GM23338 (cell line): Measurements from ENCODE around the gene IFI44L. TPM values are rescaled to one million over a fixed set of nuclear protein-coding genes. Genes with fewer than 3 reads are reported as not detected.

Experiments used
- ATAC-seq: fragments of 200-7000 bp; cut with Tn5 transposase; 3 replicates; pipeline ENCODE4 v1.9.1; 2020
- DNase-seq: peaks from one replicate; pipeline ENCODE4 v3.0.0-alpha.2; 2015; ENCODE audit warnings: low spot score
- H2AFZ ChIP-seq: fragments of 200-600 bp; sonication (generic); 2 replicates; pipeline ENCODE4 v1.8.0; 2016; ENCODE audit warnings: antibody characterized with exemption, mild to moderate bottlenecking, moderate library complexity
- H3F3A ChIP-seq: fragments of 200-600 bp; sonication (generic); replicated peaks from 2 replicates; pipeline ENCODE4 v1.8.0; 2017; ENCODE audit warnings: antibody characterized with exemption, mixed run types, low read depth
- H3K27ac ChIP-seq: fragments of 200-600 bp; sonication (generic); 2 replicates; pipeline ENCODE4 v1.6.1; 2016; ENCODE audit warnings: low read depth
- H3K27me3 ChIP-seq: fragments of 200-600 bp; sonication (generic); 2 replicates; pipeline ENCODE4 v1.8.0; 2016; ENCODE audit warnings: mild to moderate bottlenecking, mixed run types, moderate library complexity; ENCODE audit not compliant: insufficient read depth
- H3K36me3 ChIP-seq: fragments of 200-600 bp; sonication (generic); 2 replicates; pipeline ENCODE4 v1.8.0; 2016; ENCODE audit warnings: mild to moderate bottlenecking; ENCODE audit not compliant: insufficient read depth
- H3K4me1 ChIP-seq: fragments of 200-600 bp; sonication (generic); 2 replicates; pipeline ENCODE4 v1.8.0; 2016; ENCODE audit warnings: mild to moderate bottlenecking, moderate library complexity; ENCODE audit not compliant: insufficient read depth
- H3K4me2 ChIP-seq: fragments of 200-600 bp; sonication (generic); 2 replicates; pipeline ENCODE4 v1.7.1; 2017; ENCODE audit warnings: mixed run types
- H3K4me3 ChIP-seq: fragments of 200-600 bp; sonication (generic); 2 replicates; pipeline ENCODE4 v1.6.1; 2016; ENCODE audit warnings: mixed run types
- H3K79me2 ChIP-seq: fragments of 200-600 bp; sonication (generic); replicated peaks from 2 replicates; pipeline ENCODE4 v1.8.0; 2017; ENCODE audit warnings: mild to moderate bottlenecking; ENCODE audit not compliant: insufficient read depth
- H3K9me2 ChIP-seq: fragments of 200-600 bp; sonication (generic); 2 replicates; pipeline ENCODE4 v1.8.0; 2017; ENCODE audit not compliant: insufficient read depth
- H4K20me1 ChIP-seq: fragments of 200-600 bp; sonication (generic); replicated peaks from 2 replicates; pipeline ENCODE4 v1.8.0; 2017; ENCODE audit warnings: mild to moderate bottlenecking; ENCODE audit not compliant: insufficient read depth
- H3K27ac Mint-ChIP-seq: 2 replicates; pipeline ENCODE4 v1.8.0; 2020; ENCODE audit warnings: inconsistent platforms, mild to moderate bottlenecking, moderate library complexity, mixed read lengths
- H3K27me3 Mint-ChIP-seq: 3 replicates; pipeline ENCODE4 v1.8.0; 2022; ENCODE audit warnings: low read depth, mild to moderate bottlenecking, moderate library complexity, mixed read lengths, inconsistent platforms; ENCODE audit not compliant: insufficient read depth, poor library complexity
- H3K36me3 Mint-ChIP-seq: 3 replicates; pipeline ENCODE4 v1.8.0; 2021; ENCODE audit warnings: low read depth, mild to moderate bottlenecking, inconsistent platforms, moderate library complexity, mixed read lengths
- H3K4me1 Mint-ChIP-seq: 3 replicates; pipeline ENCODE4 v1.8.0; 2020; ENCODE audit warnings: mild to moderate bottlenecking, inconsistent platforms, mixed read lengths
- H3K4me3 Mint-ChIP-seq: 3 replicates; pipeline ENCODE4 v1.8.0; 2021; ENCODE audit warnings: moderate library complexity, mild to moderate bottlenecking, inconsistent platforms, mixed read lengths
- H3K9me3 Mint-ChIP-seq: 3 replicates; pipeline ENCODE4 v1.8.0; 2020; ENCODE audit warnings: moderate library complexity, mild to moderate bottlenecking, inconsistent platforms, mixed read lengths
- CREB1 ChIP-seq: fragments of 250-450 bp; sonication (Bioruptor Pico); IDR thresholded peaks from 2 replicates; pipeline ENCODE4 v1.5.0; 2020; ENCODE audit warnings: low read depth, mild to moderate bottlenecking, moderate library complexity
- CTCF ChIP-seq, 2 experiments: fragments of 200-600 bp in 1 of 2; sonication (generic) in 1 of 2; conservative IDR thresholded peaks; 2 replicates each; pipeline versions ENCODE4 v1.5.1 to v1.6.1; 2016 to 2017; ENCODE audit warnings: antibody characterized with exemption in 2 of 2, low read depth in 2 of 2, mild to moderate bottlenecking in 2 of 2, moderate library complexity in 1 of 2
- ETS1 ChIP-seq: IDR thresholded peaks from 2 replicates; pipeline ENCODE4 v1.6.1; 2016; ENCODE audit warnings: antibody characterized with exemption
- EZH2 ChIP-seq: fragments of 200-600 bp; sonication (generic); IDR thresholded peaks from one replicate; pipeline ENCODE4 v1.8.0; 2017; ENCODE audit warnings: antibody characterized with exemption, mild to moderate bottlenecking, low read depth; ENCODE audit not compliant: unreplicated experiment
- EZH2phosphoT487 ChIP-seq: fragments of 200-600 bp; sonication (generic); IDR thresholded peaks from one replicate; pipeline ENCODE4 v1.8.1; 2018; ENCODE audit warnings: antibody characterized with exemption; ENCODE audit not compliant: unreplicated experiment
- JUNB ChIP-seq: IDR thresholded peaks from one replicate; pipeline ENCODE4 v1.6.1; 2016; ENCODE audit warnings: antibody characterized with exemption; ENCODE audit not compliant: unreplicated experiment
- NANOG ChIP-seq: IDR thresholded peaks from 2 replicates; pipeline ENCODE4 v1.6.1; 2016; ENCODE audit warnings: antibody characterized with exemption, borderline replicate concordance
- POLR2AphosphoS5 ChIP-seq: IDR thresholded peaks from 2 replicates; pipeline ENCODE4 v1.6.1; 2016; ENCODE audit warnings: antibody characterized with exemption, low read depth
- REST ChIP-seq: IDR thresholded peaks from one replicate; pipeline ENCODE4 v1.6.1; 2018; ENCODE audit warnings: antibody characterized with exemption; ENCODE audit not compliant: unreplicated experiment
- STAT1 ChIP-seq: IDR thresholded peaks from one replicate; pipeline ENCODE4 v1.6.1; 2016; ENCODE audit warnings: antibody characterized with exemption; ENCODE audit not compliant: unreplicated experiment
- ZNF114 ChIP-seq: fragments of 250-450 bp; sonication (Bioruptor Pico); IDR thresholded peaks from 2 replicates; pipeline ENCODE4 v1.5.0; 2020; ENCODE audit warnings: mild to moderate bottlenecking, moderate library complexity
- ZNF331 ChIP-seq: fragments of 250-450 bp; sonication (Bioruptor Pico); IDR thresholded peaks from 2 replicates; pipeline ENCODE4 v1.5.0; 2020; ENCODE audit warnings: low read depth, mild to moderate bottlenecking, moderate library complexity
- ZNF462 ChIP-seq: fragments of 250-450 bp; sonication (Bioruptor Pico); IDR thresholded peaks from 2 replicates; pipeline ENCODE4 v1.5.0; 2020; ENCODE audit warnings: mild to moderate bottlenecking, moderate library complexity
- polyA plus RNA-seq: library from polyadenylated mRNA; unstranded; fragments of >200 nt; fragmentation: Nextera tagmentation; extraction: Ambion mirVana; gene quantifications from 2 replicates; pipeline ENCODE4 v1.2.1, GENCODE V29; 2016
- total RNA-seq: library from RNA; depleted of rRNA; stranded (reverse); fragments of >200 nt; shearing (Covaris generic); gene quantifications from 2 replicates; pipeline ENCODE4 v1.2.3, GENCODE V29; 2014

The IFI44L gene
- total and polyA plus RNA-seq, 2 experiments from 2014 or later, result not detected

GRCh38 chr1:78641558-78641957, 21.3 kb downstream of the IFI44L start:
- H3K36me3 ChIP-seq, result no peaks in the 10 kb centered on the region
- no peak overlapping the region for H3K4me2 ChIP-seq
- DNase-seq (no peak), ATAC-seq (no peak)
- H3K4me3 Mint-ChIP-seq, result no peak overlapping the region
- no peaks in the 10 kb centered on the region for H4K20me1 ChIP-seq
- no peak overlapping the region for H3K27ac Mint-ChIP-seq
- no peak overlapping the region for H3K4me3 ChIP-seq
- H3K4me1 Mint-ChIP-seq, result no peaks in the 10 kb centered on the region
- H3K27ac ChIP-seq, result no peak overlapping the region
- peaks cover 3% of the 10 kb centered on the region; the same call in 1 of the 2 replicates for H3K9me2 ChIP-seq
- 0 out of 3 replicates have a peak, but pooled peaks cover under 1% of the 10 kb centered on the region for H3K36me3 Mint-ChIP-seq
- peaks cover 8% of the 10 kb centered on the region; the same call in 2 of the 3 replicates for H3K9me3 Mint-ChIP-seq
- H2AFZ ChIP-seq, result no peak overlapping the region
- H3K4me1 ChIP-seq, result no peaks in the 10 kb centered on the region
- H3F3A ChIP-seq, result no peaks in the 10 kb centered on the region
- TF ChIP-seq ZNF462 (CRISPR knock-in tag) (no peak), STAT1 (no peak), EZH2 (no peak), ETS1 (no peak), POLR2AphosphoS5 (no peak), CREB1 (CRISPR knock-in tag) (no peak), EZH2phosphoT487 (no peak), ZNF114 (CRISPR knock-in tag) (no peak), ZNF331 (CRISPR knock-in tag) (no peak), NANOG (no peak), REST (no peak), CTCF (conservative IDR thresholded peaks at IDR 0.05; ENCODE audit: low read depth in 2 of 2) (no peak), JUNB (no peak)
- no peaks in the 10 kb centered on the region for H3K27me3 Mint-ChIP-seq
- H3K27me3 ChIP-seq, result no peaks in the 10 kb centered on the region
- H3K79me2 ChIP-seq, result no peaks in the 10 kb centered on the region
